Heart left ventricle (tissue), 16 donors: ENCODE measurements around the gene CEP112. TPM values are rescaled to one million over a fixed set of nuclear protein-coding genes. Genes with fewer than 3 reads are reported as not detected.

Source experiments
- ATAC-seq, 4 donors: fragments of 200-7000 bp; cut with Tn5 transposase; one replicate each; pipeline ENCODE4 v1.9.1; 2020 to 2022; ENCODE audit warnings: moderate library complexity in 4 of 4, mild to moderate bottlenecking in 3 of 4, moderate number of reproducible peaks in 1 of 4
- DNase-seq, 5 donors: peaks; one replicate each; pipeline ENCODE4 v3.0.0-alpha.2; 2020
- H3K27ac ChIP-seq, 12 donors: fragments of 200-600 bp; sonication (generic) in 4 of 12; one replicate each; pipeline versions ENCODE4 v1.5.0 to v1.8.0; 2016 to 2022; ENCODE audit warnings: mild to moderate bottlenecking in 2 of 12
- H3K27me3 ChIP-seq, 9 donors: fragments of 200-600 bp; sonication (generic) in 2 of 9; one replicate each; pipeline versions ENCODE4 v1.5.1 to v1.8.0; 2016 to 2022; ENCODE audit warnings: mild to moderate bottlenecking in 3 of 9
- H3K36me3 ChIP-seq, 9 donors: fragments of 200-600 bp; sonication (generic) in 2 of 9; one replicate each; pipeline versions ENCODE4 v1.5.0 to v1.8.0; 2018 to 2022; ENCODE audit warnings: mild to moderate bottlenecking in 2 of 9
- H3K4me1 ChIP-seq, 12 donors: fragments of 200-600 bp; sonication (generic) in 4 of 12; one replicate each; pipeline versions ENCODE4 v1.5.0 to v1.8.0; 2016 to 2022; ENCODE audit warnings: mild to moderate bottlenecking in 3 of 12
- H3K4me3 ChIP-seq, 12 donors: fragments of 200-600 bp; sonication (generic) in 4 of 12; one replicate each; pipeline versions ENCODE4 v1.5.0 to v1.8.0; 2017 to 2022; ENCODE audit warnings: mild to moderate bottlenecking in 9 of 12, moderate library complexity in 4 of 12
- H3K9me3 ChIP-seq, 12 donors: fragments of 200-600 bp; sonication (generic) in 4 of 12; one replicate each; pipeline versions ENCODE4 v1.5.0 to v1.8.0; 2016 to 2022; ENCODE audit warnings: mild to moderate bottlenecking in 1 of 12
- POLR2A ChIP-seq, 2 donors: fragments of 450-650 bp; IDR thresholded peaks; one replicate each; pipeline ENCODE4 v1.6.1; 2017; ENCODE audit warnings: antibody characterized with exemption in 2 of 2, mild to moderate bottlenecking in 2 of 2, moderate library complexity in 2 of 2
- WGBS, 4 donors: extraction: QIAGEN DNeasy Blood & Tissue Kit in 2 of 4; methylation state at CpG; one replicate each; pipeline versions ENCODE4 v1.1.5 to v1.1.7; 2013 to 2018; 5-methylcytosine and 5-hydroxymethylcytosine counted together
- intact Hi-C, 10 donors: fragments of 100-400 bp; cut with DNase I; formaldehyde crosslinking; loops; one replicate each; pipeline versions ENCODE4 v1.11.1 to v1.14.2; 2022
- polyA plus RNA-seq, 2 donors: library from polyadenylated mRNA; stranded (reverse); fragments of 200-250 nt; gene quantifications; one replicate each; pipeline ENCODE4 v1.2.3, GENCODE V29; 2013
- total RNA-seq, 9 donors: library from RNA; depleted of rRNA in 2 of 9; stranded (reverse); fragments of >200 nt in 2 of 9; fragmentation: NEBNext Ultra II Directional in 3 of 9; extraction: Animal tissue kit (Norgen Biotek cat#: 25700) in 3 of 9; gene quantifications; one replicate each; pipeline versions ENCODE4 v1.1.0 to v1.2.4, GENCODE V29; 2016 to 2023
- TF ChIP-seq, protein P1 (sequence below), 12 donors: fragments of 200-600 bp; sonication (generic) in 4 of 12; IDR thresholded peaks; one replicate each; pipeline versions ENCODE4 v1.5.0 to v1.8.0; 2018 to 2022; ENCODE audit warnings: antibody characterized with exemption in 12 of 12, mild to moderate bottlenecking in 5 of 12
- donor health status: ischemic (EF 13 %, LVEDD 7.1; RV severe dilation, severe dysfunction).
- donor health status: healthy with polysubstance abuse.
- donor health status: DM: no; HTN: yes; CAD: no.
- donor health status: DM: no; HTN: no; CAD: no.
- donor health status: ischemic (EF 25% LVEDD 6.9; RV normal size, moderate dysfunction).
- donor health status: ischemic (EF 25% LVEDD 5.7; RV mildly dilated, moderate dysfunction).
- donor health status: healthy.
- donor health status: DM: yes; HTN: yes; CAD: no.
- donor health status: ischemic (EF 35%, LVEDD 5.7; RV mildly dilated, moderate dysfunction).
- donor health status: nonischemic (EF 11% LVEDD 7.7; RV severe dilation, severe dysfunction).
- donor health status: DM: yes; HTN: yes; CAD: no.
- donor health status: PGD.
- donor health status: ischemic (EF 29% LVEDD 5.4; RV normal size, mild dysfunction).
- donor health status: nonischemic (EF 23%, LVEDD 6.1; RV moderate dilation, normal function).

The CEP112 gene
- total and polyA plus RNA-seq, 11 donors: 5.5 to 28.3 (median 14.3) TPM

GRCh38 chr17:66235377-66235994 lies 43.6 kb upstream of the CEP112 start:
- no peaks in the 10 kb centered on the region for H3K27me3 ChIP-seq
- TF ChIP-seq, protein P1, sequence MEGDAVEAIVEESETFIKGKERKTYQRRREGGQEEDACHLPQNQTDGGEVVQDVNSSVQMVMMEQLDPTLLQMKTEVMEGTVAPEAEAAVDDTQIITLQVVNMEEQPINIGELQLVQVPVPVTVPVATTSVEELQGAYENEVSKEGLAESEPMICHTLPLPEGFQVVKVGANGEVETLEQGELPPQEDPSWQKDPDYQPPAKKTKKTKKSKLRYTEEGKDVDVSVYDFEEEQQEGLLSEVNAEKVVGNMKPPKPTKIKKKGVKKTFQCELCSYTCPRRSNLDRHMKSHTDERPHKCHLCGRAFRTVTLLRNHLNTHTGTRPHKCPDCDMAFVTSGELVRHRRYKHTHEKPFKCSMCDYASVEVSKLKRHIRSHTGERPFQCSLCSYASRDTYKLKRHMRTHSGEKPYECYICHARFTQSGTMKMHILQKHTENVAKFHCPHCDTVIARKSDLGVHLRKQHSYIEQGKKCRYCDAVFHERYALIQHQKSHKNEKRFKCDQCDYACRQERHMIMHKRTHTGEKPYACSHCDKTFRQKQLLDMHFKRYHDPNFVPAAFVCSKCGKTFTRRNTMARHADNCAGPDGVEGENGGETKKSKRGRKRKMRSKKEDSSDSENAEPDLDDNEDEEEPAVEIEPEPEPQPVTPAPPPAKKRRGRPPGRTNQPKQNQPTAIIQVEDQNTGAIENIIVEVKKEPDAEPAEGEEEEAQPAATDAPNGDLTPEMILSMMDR (IDR thresholded peaks at IDR 0.05): no peak
- no peak for TF ChIP-seq POLR2A (IDR thresholded peaks at IDR 0.05)
- no peaks in the 10 kb centered on the region for H3K4me1 ChIP-seq
- intact Hi-C loops: no loop called here
- no peak for DNase-seq
- no peak overlapping the region for H3K27ac ChIP-seq
- WGBS, 4 donors: 92 to 96% (median 95%) methylated on average over 3 of the region's 3 CpGs
- H3K36me3 ChIP-seq: no peaks in the 10 kb centered on the region
- no peaks in the 10 kb centered on the region for H3K9me3 ChIP-seq
- no peak overlapping the region for H3K4me3 ChIP-seq
- no peak for ATAC-seq

DNA sequence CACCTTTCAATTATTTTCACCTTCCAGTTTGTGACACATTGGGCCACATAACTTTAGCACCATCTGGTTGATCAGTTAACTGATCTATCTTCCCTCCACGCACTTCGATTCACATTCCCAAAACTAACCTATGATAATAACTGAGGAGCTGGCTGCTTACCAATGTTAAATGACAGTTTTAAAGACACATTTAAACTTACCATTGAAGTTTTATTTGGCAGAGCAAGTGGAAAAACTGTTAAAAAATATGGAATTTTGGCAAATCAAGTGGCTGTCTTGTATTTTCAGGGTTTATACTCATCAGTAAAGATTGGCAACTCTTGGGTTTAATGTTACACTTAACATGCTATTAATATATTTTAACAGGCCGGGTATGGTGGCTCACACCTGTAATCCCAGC lies 42.7 kb upstream of the CEP112 start:
- Histone ChIP-seq H3K27me3 (no peaks in the 10 kb centered on the region), H3K9me3 (no peaks in the 10 kb centered on the region), H3K27ac (no peak overlapping the region), H3K4me1 (no peaks in the 10 kb centered on the region), H3K36me3 (no peaks in the 10 kb centered on the region), H3K4me3 (no peak overlapping the region)
- WGBS, 4 donors: 79 to 92% (median 85%) methylated on average over 3 of the region's 3 CpGs
- ATAC-seq: no peak
- no peak for TF ChIP-seq POLR2A (IDR thresholded peaks at IDR 0.05)
- TF ChIP-seq, protein P1 (IDR thresholded peaks at IDR 0.05): no peak
- no peak for DNase-seq
- intact Hi-C loops: no loop called here

DNA sequence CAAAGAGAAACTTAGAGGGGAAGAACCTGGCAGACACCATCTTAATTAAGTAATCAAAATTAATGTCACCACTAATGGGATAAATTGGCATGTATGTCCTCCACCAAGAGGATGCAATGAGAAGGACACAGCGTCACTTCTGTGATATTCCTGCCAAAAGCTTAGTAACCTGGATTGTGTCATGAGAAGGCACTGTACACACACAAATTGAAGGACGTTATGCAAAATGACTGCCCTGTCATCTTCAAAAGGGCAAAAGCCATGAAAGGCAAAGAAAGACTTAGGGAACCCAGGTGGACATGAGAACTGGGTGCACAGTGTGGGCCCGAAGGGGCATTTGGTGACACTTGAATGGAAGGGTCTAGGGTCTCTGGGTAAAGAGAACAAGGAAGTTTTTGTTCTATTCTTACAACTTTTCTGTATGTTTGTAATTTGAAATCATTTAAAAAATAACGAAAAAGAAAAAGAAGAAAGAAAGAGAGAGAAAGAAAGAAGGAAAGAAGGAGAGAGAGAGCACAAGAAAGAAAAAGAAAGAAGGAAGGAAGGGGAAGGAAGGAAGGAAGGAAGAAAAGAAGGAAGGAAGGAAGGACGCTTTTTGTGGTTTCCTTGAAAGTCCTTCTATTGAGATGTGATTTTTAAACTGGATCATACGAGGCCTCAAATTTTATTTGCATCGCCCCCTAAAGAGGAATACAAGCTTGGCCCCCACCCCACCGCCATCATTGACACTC lies 41.3 kb upstream of the CEP112 start:
- no peaks in the 10 kb centered on the region for H3K4me1 ChIP-seq
- H3K27me3 ChIP-seq: no peaks in the 10 kb centered on the region
- no peaks in the 10 kb centered on the region for H3K36me3 ChIP-seq
- intact Hi-C loops: no loop called here
- H3K9me3 ChIP-seq: no peaks in the 10 kb centered on the region
- no peak overlapping the region for H3K27ac ChIP-seq
- TF ChIP-seq, protein P1 (IDR thresholded peaks at IDR 0.05): no peak
- TF ChIP-seq POLR2A (IDR thresholded peaks at IDR 0.05): no peak
- ATAC-seq (no peak), DNase-seq (no peak)
- WGBS, 4 donors: 70 to 75% (median 72%) methylated on average over 8 of the region's 8 CpGs
- H3K4me3 ChIP-seq: no peak overlapping the region

GRCh38 chr17:66230922-66231591 lies 39.1 kb upstream of the CEP112 start:
- TF ChIP-seq POLR2A (IDR thresholded peaks at IDR 0.05): no peak
- TF ChIP-seq, protein P1 (IDR thresholded peaks at IDR 0.05): no peak
- H3K9me3 ChIP-seq: no peaks in the 10 kb centered on the region
- H3K27ac ChIP-seq: no peak overlapping the region
- DNase-seq (no peak), ATAC-seq (no peak)
- no peaks in the 10 kb centered on the region for H3K27me3 ChIP-seq
- 79 to 85% (median 83%) methylated on average over 4 of the region's 4 CpGs for WGBS, 4 donors
- no peaks in the 10 kb centered on the region for H3K4me1 ChIP-seq
- no peaks in the 10 kb centered on the region for H3K36me3 ChIP-seq
- no peak overlapping the region for H3K4me3 ChIP-seq
- intact Hi-C loops: no loop called here
